PC-3 (cell line): Measurements from ENCODE around the gene NACC2.

Experiments used
- EZH2 ChIP-seq: fragments of 300-600 bp; sonication (generic); IDR thresholded peaks from one replicate; pipeline ENCODE4 v1.6.1; 2017; ENCODE audit warnings: antibody characterized with exemption, mild to moderate bottlenecking, low read length; ENCODE audit not compliant: unreplicated experiment
- EZH2phosphoT487 ChIP-seq: fragments of 300-600 bp; sonication (generic); IDR thresholded peaks from 2 replicates; pipeline ENCODE4 v1.6.1; 2018; ENCODE audit warnings: mild to moderate bottlenecking, antibody characterized with exemption, low read length, borderline replicate concordance
- TF ChIP-seq, protein P1 (sequence below): fragments of 300-600 bp; sonication (generic); conservative IDR thresholded peaks from 2 replicates; pipeline ENCODE4 v1.5.1; 2017; ENCODE audit warnings: antibody characterized with exemption, low read depth, mild to moderate bottlenecking, low read length

DNA sequence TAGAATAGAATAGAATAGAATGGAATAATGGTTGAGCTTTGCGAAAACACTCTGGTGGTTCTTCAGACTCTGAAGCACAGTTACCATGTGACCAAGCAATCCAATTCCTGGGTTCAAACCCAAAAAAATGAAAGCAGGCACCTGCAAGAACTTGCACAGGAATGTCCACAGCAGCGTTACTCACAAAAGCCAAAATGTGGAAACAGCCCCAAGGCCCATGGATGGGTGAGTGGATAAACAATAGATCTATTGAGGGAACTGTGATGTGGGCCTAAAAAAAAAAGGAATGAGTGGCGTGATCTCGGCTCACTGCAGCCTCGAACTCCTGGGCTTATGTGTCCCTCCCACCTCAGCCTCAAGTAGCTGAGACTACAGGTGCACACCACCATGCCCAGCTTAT, 45.0 kb upstream of the NACC2 start:
- TF ChIP-seq, protein P1, sequence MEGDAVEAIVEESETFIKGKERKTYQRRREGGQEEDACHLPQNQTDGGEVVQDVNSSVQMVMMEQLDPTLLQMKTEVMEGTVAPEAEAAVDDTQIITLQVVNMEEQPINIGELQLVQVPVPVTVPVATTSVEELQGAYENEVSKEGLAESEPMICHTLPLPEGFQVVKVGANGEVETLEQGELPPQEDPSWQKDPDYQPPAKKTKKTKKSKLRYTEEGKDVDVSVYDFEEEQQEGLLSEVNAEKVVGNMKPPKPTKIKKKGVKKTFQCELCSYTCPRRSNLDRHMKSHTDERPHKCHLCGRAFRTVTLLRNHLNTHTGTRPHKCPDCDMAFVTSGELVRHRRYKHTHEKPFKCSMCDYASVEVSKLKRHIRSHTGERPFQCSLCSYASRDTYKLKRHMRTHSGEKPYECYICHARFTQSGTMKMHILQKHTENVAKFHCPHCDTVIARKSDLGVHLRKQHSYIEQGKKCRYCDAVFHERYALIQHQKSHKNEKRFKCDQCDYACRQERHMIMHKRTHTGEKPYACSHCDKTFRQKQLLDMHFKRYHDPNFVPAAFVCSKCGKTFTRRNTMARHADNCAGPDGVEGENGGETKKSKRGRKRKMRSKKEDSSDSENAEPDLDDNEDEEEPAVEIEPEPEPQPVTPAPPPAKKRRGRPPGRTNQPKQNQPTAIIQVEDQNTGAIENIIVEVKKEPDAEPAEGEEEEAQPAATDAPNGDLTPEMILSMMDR, result no peak
- TF ChIP-seq EZH2phosphoT487 (no peak), EZH2 (no peak)
